HG02981 (cell line): ENCODE measurements around the gene BUB1.
A peak's percentile ranks its signal among the peaks of the same experiment; 100 is the strongest.
"Not testable (repeated sequence)": the region's sequence is repeated elsewhere in the genome, so short reads cannot be mapped to it uniquely, and the experiment has no call there.

Source experiments
- ATAC-seq: cut with Tn5 transposase; IDR thresholded peaks from one replicate; pipeline ENCODE4 v1.9.1; 2021; ENCODE audit warnings: mild to moderate bottlenecking, moderate library complexity; ENCODE audit not compliant: unreplicated experiment

BUB1 gene

GRCh38 chr2:110677530-110678456, at the start of gene BUB1:
BUB1 (minus strand) TSS chr2:110678063; CDS start chr2:110677995, 68 bp downstream.
- peak; percentile 66 for ATAC-seq

DNA sequence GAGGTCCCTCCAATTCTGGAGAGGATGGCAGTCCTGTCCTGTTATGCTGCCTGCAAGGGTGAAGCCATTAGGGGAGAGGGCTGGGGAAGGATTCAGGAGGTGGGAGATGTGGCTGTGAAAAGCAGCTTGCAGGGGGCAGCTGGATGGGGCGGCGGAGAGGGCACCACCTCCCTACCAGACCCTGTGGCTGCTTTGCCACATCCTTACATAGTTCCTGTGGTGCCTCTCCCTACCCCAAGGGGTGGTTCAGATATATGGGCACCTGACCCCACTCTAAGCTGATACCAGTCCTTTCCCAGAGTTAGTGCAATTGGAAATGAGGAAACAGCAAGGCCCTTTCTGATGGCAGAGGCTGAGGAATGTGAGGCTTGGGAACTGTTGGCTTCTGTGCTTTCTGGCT, 48.4 kb upstream of the BUB1 start:
- ATAC-seq, result no peak

GRCh38 chr2:110725859-110726258, 48.0 kb upstream of the BUB1 start:
- no peak for ATAC-seq

- ATAC-seq, result no peak
Observed at GRCh38 chr2:110725370-110725769, 47.5 kb upstream of the BUB1 start.

DNA sequence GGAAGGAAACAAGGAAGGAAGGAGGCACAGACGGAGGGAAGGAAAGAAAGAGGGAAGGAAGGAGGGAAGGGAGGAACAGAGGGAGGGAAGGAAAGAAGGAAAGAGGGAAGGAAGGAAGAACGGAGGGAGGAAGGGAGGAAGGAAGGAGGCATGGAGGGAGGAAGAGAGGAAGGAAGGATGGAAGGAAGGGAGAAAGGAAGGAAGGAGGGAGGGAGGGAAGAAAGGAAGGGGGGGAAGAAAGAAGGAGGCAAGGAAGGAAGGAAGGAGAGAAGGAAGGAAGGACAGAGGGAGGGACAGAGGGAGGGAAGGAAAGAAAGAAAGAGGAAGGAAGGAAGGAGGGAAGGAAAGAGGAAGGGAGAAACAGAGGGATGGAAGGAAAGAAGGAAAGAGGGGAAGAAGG, 47.0 kb upstream of the BUB1 start:
- ATAC-seq, result no peak

DNA sequence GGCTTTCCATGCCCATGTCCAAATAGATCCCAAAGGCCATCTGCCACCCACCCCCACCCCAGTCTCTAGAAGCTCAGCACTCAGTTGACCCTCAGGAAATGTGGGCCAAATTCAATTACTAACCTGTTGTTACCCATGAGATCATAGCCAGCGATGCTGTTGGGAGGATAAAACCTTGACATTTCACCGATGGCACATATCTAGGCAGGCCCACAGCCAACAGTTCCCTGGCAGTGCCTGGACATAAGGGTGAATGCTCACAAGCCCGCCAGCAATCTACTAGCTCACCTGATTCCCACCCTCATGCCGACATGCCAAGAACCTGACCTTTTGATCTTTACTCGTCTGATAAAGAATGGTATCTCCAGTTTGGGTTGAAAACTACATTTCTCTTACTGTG, 42.7 kb upstream of the BUB1 start:
- ATAC-seq, result no peak

- no peak for ATAC-seq
Observed at GRCh38 chr2:110718990-110719389, 41.1 kb upstream of the BUB1 start.

DNA sequence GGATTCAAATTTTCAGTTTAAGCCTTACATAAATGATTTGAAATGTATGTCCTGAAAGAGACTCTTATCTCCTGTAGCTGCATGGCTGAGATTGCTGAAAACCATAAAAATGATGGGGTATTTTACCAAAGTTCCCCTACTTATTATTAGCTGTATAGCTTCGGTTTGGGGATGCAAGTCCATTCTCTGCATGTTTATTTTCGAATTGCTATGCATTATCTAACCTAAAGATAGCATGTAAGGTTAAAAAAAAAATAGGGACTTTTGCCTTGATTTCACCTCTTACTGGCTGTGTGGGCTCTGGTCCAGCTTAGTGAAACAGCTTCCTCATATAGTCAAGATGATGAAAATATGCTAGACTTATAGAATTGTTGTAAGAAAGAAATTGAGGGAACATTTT, 40.5 kb upstream of the BUB1 start:
- ATAC-seq, result no peak

- no peak for ATAC-seq
Observed at GRCh38 chr2:110717734-110718133, 39.9 kb upstream of the BUB1 start.

- no peak for ATAC-seq
Observed at GRCh38 chr2:110716959-110717645, 39.2 kb upstream of the BUB1 start.

DNA sequence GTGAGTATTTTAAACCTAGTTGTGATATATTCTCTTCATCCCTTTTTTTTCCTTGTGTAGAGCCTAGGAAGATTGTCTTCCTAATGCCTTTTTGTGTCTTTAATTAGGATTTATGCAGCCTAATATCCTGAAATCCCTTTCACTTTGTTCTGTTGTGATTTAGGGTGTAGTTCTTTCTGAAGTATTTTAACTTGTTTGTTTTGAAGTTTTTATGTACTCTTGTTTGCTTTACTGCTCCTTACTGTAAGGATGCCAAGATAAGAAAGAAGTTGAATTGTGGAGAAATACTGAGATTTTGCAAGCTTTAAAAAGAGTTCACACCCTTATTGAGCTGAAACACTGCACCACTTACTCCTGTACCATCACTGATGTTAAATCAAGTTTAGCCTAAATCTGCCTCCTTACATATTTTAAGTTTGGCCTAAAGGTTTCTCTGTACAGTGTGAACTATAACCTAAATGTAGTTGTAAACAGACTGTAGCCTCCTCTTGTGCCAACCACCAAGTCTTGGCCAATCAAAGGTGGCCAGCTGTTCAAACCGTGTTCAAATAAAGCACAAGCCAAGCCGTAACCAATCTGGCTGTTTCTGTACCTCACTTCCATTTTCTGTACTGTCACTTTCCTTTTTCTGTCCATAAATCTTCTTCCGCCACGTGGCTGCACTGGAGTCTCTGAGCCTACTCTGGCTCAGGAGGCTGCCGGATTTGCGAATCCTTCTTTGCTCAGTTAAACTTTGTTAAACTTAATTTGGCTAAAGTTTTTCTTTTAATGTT, 36.8 kb upstream of the BUB1 start:
- ATAC-seq, result no peak

DNA sequence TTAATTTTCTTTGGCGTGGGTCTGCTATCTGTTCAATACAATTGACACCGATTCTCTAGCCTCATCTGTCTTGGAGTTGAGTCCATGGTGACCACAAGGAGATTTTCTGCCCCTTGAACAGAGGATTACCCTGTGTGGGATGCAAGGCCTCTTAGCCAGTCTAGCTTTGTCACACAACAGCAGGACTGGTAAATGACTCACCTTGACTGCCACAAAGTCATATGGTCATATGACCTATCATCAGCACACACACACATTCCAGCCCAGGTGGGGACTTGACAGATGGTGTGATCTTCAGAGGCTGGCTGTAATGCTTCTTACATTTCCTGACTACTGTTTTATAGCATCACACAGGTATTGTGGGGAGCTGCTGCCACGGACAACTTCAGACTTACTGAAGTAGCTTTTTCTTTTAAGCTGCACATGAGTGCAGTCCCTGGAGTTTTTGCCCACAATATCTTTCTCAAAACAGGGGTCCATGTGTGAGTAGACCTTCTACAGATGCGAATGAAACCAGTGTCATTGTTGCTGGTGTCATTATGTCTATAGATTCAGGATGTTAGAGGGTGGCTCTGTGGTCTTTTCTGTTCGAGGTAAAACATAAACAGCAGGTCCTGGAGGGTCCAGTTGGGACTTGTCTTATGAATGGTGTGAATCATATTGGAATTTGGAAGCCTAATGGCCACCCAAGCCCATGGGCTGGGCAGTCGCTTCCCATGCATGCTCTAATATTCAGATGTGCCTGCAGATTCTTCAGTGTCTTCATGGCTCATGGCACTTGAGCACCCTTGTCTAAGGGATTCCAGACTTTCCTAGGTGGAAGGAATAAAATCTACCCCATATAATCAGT, 35.9 kb upstream of the BUB1 start:
- ATAC-seq, result no peak

- no peak for ATAC-seq
Observed at GRCh38 chr2:110712737-110713136, 34.9 kb upstream of the BUB1 start.

DNA sequence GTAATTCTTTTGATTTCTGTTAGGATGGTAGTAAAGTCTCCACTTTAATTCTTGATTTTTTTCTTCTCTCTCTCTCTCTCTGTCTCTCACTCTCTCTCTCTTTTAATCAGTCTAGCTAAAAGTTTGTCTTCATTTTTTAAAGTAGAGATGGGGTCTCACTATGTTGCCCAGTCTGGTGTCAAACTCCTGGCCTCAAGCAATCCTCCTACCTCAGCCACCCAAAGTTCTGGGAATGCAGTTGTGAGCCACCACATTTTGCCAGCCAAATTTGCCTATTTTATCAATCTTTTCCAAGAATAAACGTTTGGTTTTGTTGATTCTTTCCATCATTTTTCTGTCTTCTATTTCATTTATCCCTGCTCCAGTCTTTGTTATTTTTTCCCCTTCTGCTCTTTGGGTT, 30.6 kb upstream of the BUB1 start:
- ATAC-seq, result no peak

GRCh38 chr2:110707386-110707965, 29.6 kb upstream of the BUB1 start:
- ATAC-seq, result no peak

DNA sequence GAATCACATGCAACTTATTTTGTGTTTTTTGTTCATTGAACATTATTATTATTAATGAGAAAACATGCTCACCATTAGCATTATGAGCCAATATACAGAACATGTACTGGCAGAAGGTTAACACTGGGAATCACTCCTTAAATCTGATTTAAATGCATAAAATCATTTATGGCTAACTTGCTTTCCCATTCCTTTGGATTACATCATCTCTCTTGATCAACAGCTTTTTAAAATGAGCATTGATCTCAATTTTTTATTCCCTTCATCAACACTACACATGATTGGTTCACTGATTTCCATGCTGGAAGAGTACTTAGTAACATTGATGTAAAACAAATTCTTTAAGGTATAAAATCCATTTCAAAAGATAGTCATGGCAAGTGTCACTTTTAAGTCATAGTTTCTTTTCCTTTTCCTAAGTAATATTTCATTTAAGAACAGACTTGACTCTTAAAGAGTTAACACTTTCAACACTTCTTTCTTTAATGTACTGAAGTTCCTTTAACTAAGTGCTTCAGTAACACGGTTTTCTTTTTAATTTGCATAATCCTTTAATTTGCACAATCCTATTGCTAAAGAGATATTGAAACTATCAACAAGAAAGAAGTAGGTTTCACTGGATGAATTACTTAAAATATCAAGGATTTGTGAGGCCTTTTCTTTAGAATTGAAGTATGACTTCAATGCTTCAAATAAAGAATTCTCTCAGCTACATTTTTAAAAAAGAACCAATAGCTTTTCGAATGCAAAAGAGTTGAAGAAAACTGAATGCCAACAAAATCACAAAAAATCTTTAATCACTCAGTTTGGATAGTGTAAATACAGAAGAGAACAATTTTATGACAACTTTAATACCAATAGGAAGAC, 24.9 kb upstream of the BUB1 start:
- ATAC-seq, result no peak

- not testable (repeated sequence) for ATAC-seq
Observed at GRCh38 chr2:110698253-110698652, 20.4 kb upstream of the BUB1 start.

DNA sequence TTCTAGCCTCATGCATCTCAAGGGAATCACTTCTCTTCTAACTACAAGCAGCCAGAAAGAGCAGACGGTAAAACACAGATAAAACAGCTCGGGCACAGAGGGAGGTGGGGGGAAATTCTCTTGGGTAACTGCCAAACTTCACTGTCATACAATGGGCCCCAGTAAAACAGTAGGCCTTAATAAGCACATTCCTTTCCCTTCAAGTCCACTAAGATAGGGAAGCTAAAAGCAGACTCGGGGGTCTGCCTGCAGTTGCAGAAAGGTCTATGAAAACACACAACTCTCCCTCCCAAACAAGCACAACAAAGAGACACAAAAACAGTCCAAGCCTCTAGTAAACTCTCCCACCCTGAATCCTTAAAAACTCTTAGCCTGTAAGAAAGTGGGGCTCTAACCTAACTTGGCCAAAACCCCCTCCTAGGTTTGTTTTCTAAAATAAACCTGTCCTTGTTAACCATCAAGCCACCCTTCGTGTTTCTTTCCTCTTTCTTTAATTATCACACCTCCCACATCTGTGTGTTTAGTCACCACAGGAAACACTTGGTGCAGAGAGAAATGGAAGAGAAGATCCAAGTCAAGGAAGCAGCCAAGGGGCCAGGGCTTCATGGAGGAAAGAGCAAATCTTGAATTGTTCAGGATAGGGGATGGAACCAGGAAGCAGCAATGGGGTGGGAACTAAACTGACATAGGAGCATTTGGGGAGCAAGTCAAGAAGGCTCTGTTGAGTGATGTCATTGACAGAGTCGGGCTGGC, 17.5 kb upstream of the BUB1 start:
- ATAC-seq, result not testable (repeated sequence)
